GM12891 (cell line): ENCODE results near the gene IKZF1.
A peak's percentile ranks its signal among the peaks of the same experiment; 100 is the strongest.

Experiments
- DNase-seq: peaks from one replicate; pipeline ENCODE4 v3.0.0; 2011; ENCODE audit warnings: low spot score; ENCODE audit not compliant: insufficient read length
- FAIRE-seq: peaks from 2 replicates; lab custom pipeline; 2011; peaks lifted over from hg19 to GRCh38; lab: Jason Lieb, UNC
- PAX5 ChIP-seq: IDR thresholded peaks from 2 replicates; pipeline ENCODE4 v1.6.1; 2011; ENCODE audit warnings: low read length, moderate library complexity, mild to moderate bottlenecking; ENCODE audit not compliant: insufficient read depth, severe bottlenecking
- POLR2A ChIP-seq: IDR thresholded peaks from 2 replicates; pipeline ENCODE4 v1.6.1; 2011; ENCODE audit warnings: low read depth, low read length, control low read depth
- POLR2AphosphoS5 ChIP-seq: IDR thresholded peaks from 2 replicates; pipeline ENCODE4 v1.6.1; 2011; ENCODE audit warnings: low read depth, low read length, control low read depth
- POU2F2 ChIP-seq: IDR thresholded peaks from 2 replicates; pipeline ENCODE4 v1.6.1; 2011; ENCODE audit warnings: low read depth, mild to moderate bottlenecking, control low read depth, low read length, moderate library complexity
- SPI1 ChIP-seq: IDR thresholded peaks from 2 replicates; pipeline ENCODE4 v1.6.1; 2011; ENCODE audit warnings: low read depth, low read length, control low read depth
- TAF1 ChIP-seq: IDR thresholded peaks from 2 replicates; pipeline ENCODE4 v1.6.1; 2011; ENCODE audit warnings: low read depth, low read length, control low read depth

IKZF1 gene

DNA sequence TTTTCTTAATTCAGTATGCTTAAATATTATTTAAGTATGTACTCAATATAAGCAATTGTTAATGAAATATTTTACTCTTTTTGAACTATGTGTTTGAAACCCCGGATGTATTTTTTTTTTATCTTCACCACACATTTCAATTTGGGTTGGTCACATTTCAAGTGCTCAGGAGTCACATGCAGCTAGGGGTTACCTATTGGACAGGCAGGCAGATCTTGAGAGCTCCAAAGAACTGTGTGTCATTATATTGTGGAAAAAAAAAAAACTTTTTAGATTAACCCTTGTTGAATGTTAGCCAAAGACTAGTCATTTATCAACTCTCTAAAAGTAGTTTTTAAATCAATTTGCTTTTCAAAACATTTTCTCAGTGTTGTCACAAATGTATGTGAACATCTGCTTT, 37.2 kb downstream of the IKZF1 start:
- no peak for DNase-seq
- no peak for FAIRE-seq
- TF ChIP-seq PAX5 (no peak), SPI1 (no peak), POLR2AphosphoS5 (no peak), POLR2A (no peak), TAF1 (no peak), POU2F2 (no peak)

DNA sequence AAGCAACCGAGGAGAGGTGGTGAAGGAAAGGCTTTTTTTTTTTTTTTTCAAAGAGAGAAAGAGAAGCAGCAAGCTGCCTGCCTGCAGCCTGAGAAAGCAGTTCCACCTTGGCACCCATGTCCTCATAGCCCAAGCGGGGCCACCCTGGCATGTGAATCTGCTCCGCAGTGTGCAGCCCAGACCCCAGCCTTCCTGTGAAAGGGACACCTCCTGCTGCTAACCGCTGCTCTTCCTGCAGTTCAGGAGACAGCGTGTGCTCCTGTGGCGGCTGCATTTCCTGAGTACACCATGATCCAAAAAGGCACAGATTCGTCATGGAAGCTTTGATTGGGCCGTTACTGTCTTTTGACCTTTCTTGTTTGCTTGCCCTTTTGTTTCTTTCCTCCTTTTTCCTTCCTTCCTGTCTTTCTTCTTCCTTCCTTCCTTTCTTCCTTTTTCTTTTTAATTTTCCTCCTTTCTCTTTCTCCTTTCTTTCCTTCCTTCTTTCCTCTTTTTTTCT, 38.1 kb downstream of the IKZF1 start:
- DNase-seq: no peak
- no peak for FAIRE-seq
- TF ChIP-seq SPI1: no peak
- no peak for TF ChIP-seq TAF1
- TF ChIP-seq POU2F2: no peak
- TF ChIP-seq POLR2AphosphoS5: no peak
- TF ChIP-seq POLR2A: no peak
- TF ChIP-seq PAX5: no peak

GRCh38 chr7:50346545-50347497, 42.3 kb downstream of the IKZF1 start:
- DNase-seq: no peak
- no peak for TF ChIP-seq POLR2A
- no peak for TF ChIP-seq POLR2AphosphoS5
- TF ChIP-seq TAF1: no peak
- TF ChIP-seq SPI1: no peak
- no peak for TF ChIP-seq PAX5
- no peak for TF ChIP-seq POU2F2
- FAIRE-seq: peak; percentile 69

DNA sequence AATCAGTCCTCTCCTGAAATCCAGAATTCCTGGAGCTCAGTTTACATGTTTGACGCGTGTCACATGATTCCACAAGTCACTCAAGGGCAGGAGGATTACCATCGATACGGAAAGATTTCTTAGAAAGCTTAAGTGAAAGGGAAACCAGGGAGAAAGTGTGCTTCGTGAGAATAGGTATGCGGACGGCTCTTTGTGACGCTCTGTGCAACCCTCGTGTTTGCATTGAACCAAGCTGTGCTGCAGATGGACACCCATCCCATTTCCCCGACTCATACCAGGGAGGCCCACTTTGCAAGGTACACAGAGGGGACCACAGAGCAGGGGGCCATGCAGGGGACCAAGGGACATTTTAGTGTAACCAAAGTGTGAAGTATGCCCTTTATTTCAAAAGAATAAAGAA, 43.2 kb downstream of the IKZF1 start:
- FAIRE-seq (peak; percentile 74), DNase-seq (no peak)
- TF ChIP-seq SPI1 (no peak), POLR2A (no peak), POLR2AphosphoS5 (no peak), POU2F2 (no peak), TAF1 (no peak), PAX5 (no peak)

DNA sequence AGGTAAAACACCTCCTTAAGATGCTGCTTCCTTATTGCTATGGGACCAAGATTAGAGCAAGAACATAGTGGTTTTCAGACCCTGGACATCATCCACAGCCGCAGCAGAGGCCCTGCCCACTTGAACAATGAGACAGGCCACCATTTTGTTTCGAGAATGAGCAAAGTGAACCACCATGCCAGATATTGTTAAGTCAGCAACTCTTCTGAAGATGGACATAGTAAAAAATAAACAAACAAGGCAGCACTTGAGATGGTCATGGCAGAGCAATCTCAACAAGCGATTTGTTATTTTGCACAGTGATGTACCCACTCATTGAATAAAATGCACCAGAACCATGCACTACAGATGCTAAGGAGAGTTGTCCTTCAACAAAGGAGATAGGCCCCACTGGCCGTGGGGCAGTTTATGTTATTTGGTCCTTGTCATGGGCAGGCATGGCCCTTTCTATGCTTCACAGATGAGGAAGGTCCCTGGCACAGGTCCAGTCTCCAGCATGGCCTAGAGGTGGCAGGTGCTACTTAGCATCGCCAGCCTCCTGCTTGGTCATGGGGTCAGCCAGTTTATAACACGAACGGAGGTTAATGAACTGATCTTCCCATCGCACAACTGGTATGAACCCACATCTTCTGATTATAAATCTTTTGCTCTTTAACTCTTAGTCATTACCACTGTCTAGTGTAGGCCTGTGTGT, 44.1 kb downstream of the IKZF1 start:
- peak; percentile 75 for FAIRE-seq
- TF ChIP-seq TAF1 (no peak), POU2F2 (no peak), PAX5 (no peak), SPI1 (no peak), POLR2AphosphoS5 (no peak), POLR2A (no peak)
- no peak for DNase-seq

DNA sequence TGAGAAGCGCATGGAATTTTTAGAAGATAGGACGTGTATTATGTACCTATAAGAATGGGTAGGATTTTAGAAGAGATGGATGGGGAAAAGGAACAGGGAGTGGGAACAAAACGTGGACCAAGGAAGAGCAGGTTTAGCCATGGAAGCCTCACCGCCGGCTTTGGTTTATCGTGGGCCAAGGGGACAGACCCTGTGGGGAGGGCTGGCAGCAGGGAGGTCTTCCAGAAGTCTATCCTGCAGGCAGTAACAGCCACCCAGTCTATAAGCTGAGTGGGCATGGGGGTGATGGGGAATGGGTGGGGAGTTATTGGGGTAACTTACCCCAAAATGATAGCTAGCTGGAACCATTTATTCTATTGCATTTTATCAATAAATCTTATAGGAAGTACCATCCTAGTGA, 44.9 kb downstream of the IKZF1 start:
- FAIRE-seq (no peak), DNase-seq (no peak)
- TF ChIP-seq TAF1: no peak
- no peak for TF ChIP-seq PAX5
- no peak for TF ChIP-seq POLR2AphosphoS5

- TF ChIP-seq POLR2A (no peak), TAF1 (peak; percentile 62; the same call in 1 of the 2 replicates), PAX5 (no peak), SPI1 (no peak), POLR2AphosphoS5 (no peak), POU2F2 (peak; percentile 91)
- FAIRE-seq: peak; percentile 97
- peak; percentile 45 for DNase-seq
Measured at GRCh38 chr7:50349963-50350944, 45.7 kb downstream of the IKZF1 start.

DNA sequence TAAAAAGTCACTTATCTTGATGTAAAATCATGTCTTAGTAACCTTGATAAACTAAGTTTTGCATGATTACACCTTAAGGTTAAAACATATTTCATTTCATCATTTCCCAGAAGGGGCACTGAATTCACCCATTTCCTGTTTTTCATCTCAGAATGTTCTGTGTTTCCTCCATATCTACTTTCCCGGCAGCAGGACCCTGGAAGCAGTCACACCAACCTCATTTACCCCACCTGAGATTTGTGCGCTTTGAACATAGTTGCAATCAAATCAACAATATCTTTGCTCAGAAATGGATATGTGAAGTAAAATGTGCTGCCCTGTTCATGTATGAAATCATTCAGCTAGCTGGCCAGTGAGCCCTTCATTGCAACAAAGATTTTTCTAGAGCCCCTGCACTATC, 46.8 kb downstream of the IKZF1 start:
- TF ChIP-seq POLR2A (no peak), TAF1 (no peak), POU2F2 (no peak), POLR2AphosphoS5 (no peak), SPI1 (peak; percentile 65)
- peak; percentile 85 for FAIRE-seq
- DNase-seq: no peak

DNA sequence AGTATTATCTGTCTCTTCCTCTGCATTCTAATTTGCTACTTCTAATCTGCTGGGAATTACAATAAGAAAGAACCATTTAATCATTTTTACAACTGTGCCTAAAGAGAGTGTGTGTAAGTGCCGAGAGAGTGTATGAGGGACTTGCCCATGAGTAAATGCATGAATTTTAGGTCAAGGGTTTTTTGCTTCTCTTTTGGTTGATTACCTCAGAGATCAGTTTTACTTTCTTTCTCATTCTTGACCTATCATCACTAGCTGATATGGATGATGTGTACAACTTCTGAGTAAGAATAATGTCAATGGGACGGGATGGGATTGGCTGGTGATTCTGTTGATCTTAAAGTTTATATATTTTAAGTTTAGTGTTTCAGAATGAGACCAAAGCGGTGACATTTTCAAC, 47.8 kb downstream of the IKZF1 start:
- TF ChIP-seq POLR2AphosphoS5 (no peak), TAF1 (no peak), PAX5 (no peak), POLR2A (no peak), POU2F2 (no peak), SPI1 (no peak)
- DNase-seq (peak; percentile 46), FAIRE-seq (peak; percentile 90)

DNA sequence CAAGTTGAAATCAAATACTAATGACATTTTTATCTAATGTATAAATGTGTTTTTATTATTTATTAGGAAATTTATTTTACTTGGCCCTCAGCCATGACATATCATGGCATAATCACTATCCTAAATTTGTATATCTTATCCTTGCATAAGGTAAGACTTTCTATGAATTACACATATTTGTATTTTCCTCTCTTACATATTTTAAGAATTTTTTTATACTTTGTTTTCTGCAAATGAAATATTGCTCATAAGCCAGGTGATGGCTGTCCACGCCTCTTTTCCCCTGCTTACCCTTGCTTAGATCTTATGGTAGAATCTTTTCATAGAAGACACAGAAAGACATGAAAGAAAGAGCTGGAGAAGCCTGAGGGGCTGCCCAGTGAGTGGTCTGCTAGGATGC, 48.2 kb downstream of the IKZF1 start:
- DNase-seq (no peak), FAIRE-seq (no peak)
- no peak for TF ChIP-seq TAF1
- no peak for TF ChIP-seq PAX5
- no peak for TF ChIP-seq POLR2AphosphoS5
